T-helper 17 cell (primary cell): ENCODE data around the gene FAM24A. TPM values are rescaled to one million over a fixed set of nuclear protein-coding genes. Genes with fewer than 3 reads are reported as not detected.
"Not testable (repeated sequence)": the region's sequence is repeated elsewhere in the genome, so short reads cannot be mapped to it uniquely, and the experiment has no call there.

Source experiments
- ATAC-seq: fragments of 150-1000 bp; cut with Tn5 transposase; 2 replicates; pipeline ENCODE4 v1.10.0; 2021; ENCODE audit warnings: mild to moderate bottlenecking, moderate library complexity
- DNase-seq, 3 donors: peaks; one replicate each; pipeline versions ENCODE4 v3.0.0 to v3.0.0-alpha.2; 2020 to 2021
- H3K9me3 ChIP-seq: one replicate; pipeline ENCODE4 v1.7.0; 2013; ENCODE audit warnings: low read length, mild to moderate bottlenecking; ENCODE audit not compliant: control insufficient read depth, poor library complexity, severe bottlenecking
- H3K27ac Mint-ChIP-seq: one replicate; pipeline ENCODE4 v1.8.0; 2022; ENCODE audit warnings: mild to moderate bottlenecking, moderate library complexity, mixed read lengths
- H3K27me3 Mint-ChIP-seq: one replicate; pipeline ENCODE4 v1.8.0; 2022; ENCODE audit warnings: mixed read lengths
- H3K36me3 Mint-ChIP-seq: one replicate; pipeline ENCODE4 v1.8.0; 2022; ENCODE audit warnings: low read depth, mixed read lengths
- H3K4me1 Mint-ChIP-seq: one replicate; pipeline ENCODE4 v1.8.0; 2022; ENCODE audit warnings: mild to moderate bottlenecking, mixed read lengths
- H3K4me3 Mint-ChIP-seq: one replicate; pipeline ENCODE4 v1.8.0; 2022; ENCODE audit warnings: mild to moderate bottlenecking, moderate library complexity, mixed read lengths
- total RNA-seq, 4 donors: library from RNA in 2 of 4; stranded (reverse) in 2 of 4; gene quantifications; one replicate each; pipeline ENCODE4 v1.2.3 and lab custom pipeline; 2022 to 2026

FAM24A gene
- total RNA-seq = not detected
- total RNA-seq (lab: John Stamatoyannopoulos, UW) = 0 reads per million in 2 donors

- H3K9me3 ChIP-seq = no peaks in the 10 kb centered on the region
- no peaks in the 10 kb centered on the region for H3K27me3 Mint-ChIP-seq
- H3K27ac Mint-ChIP-seq = no peak within 1 kb of the TSS
- no peak within 1 kb of the TSS for H3K4me3 Mint-ChIP-seq
- H3K36me3 Mint-ChIP-seq = no peaks in the 10 kb centered on the region
- H3K4me1 Mint-ChIP-seq = no peaks in the 10 kb centered on the region
- ATAC-seq = no peak
- DNase-seq = no peak
These were observed at the start of gene FAM24A for GRCh38 chr10:122910310-122910709. FAM24A (plus strand) TSS chr10:122910610; CDS start chr10:122911635, 1,025 bp downstream.

GRCh38 chr10:122861711-122862161 lies 48.7 kb upstream of the FAM24A start:
- H3K27ac Mint-ChIP-seq = no peak overlapping the region
- ATAC-seq (no peak), DNase-seq (no peak)
- H3K36me3 Mint-ChIP-seq = no peaks in the 10 kb centered on the region
- H3K4me1 Mint-ChIP-seq = peaks cover 27% of the 10 kb centered on the region
- no peaks in the 10 kb centered on the region for H3K27me3 Mint-ChIP-seq
- H3K4me3 Mint-ChIP-seq = no peak overlapping the region
- H3K9me3 ChIP-seq = no peaks in the 10 kb centered on the region

- H3K27me3 Mint-ChIP-seq = no peaks in the 10 kb centered on the region
- no peaks in the 10 kb centered on the region for H3K9me3 ChIP-seq
- H3K36me3 Mint-ChIP-seq = no peaks in the 10 kb centered on the region
- no peak for ATAC-seq
- no peak for DNase-seq
- H3K4me3 Mint-ChIP-seq = no peak overlapping the region
- H3K27ac Mint-ChIP-seq = no peak overlapping the region
- H3K4me1 Mint-ChIP-seq = peaks cover 24% of the 10 kb centered on the region
These were observed 46.9 kb upstream of the FAM24A start for GRCh38 chr10:122863216-122864193.

GRCh38 chr10:122864194-122864592 lies 46.2 kb upstream of the FAM24A start:
- ATAC-seq = no peak
- H3K9me3 ChIP-seq = no peaks in the 10 kb centered on the region
- DNase-seq = no peak
- no peak overlapping the region for H3K27ac Mint-ChIP-seq
- H3K4me3 Mint-ChIP-seq = no peak overlapping the region
- H3K36me3 Mint-ChIP-seq = peaks cover 3% of the 10 kb centered on the region
- H3K4me1 Mint-ChIP-seq = peaks cover 27% of the 10 kb centered on the region
- H3K27me3 Mint-ChIP-seq = no peaks in the 10 kb centered on the region

GRCh38 chr10:122864901-122865300 lies 45.5 kb upstream of the FAM24A start:
- DNase-seq (no peak), ATAC-seq (no peak)
- H3K27ac Mint-ChIP-seq = no peak overlapping the region
- no peaks in the 10 kb centered on the region for H3K9me3 ChIP-seq
- no peak overlapping the region for H3K4me3 Mint-ChIP-seq
- H3K36me3 Mint-ChIP-seq = peaks cover 3% of the 10 kb centered on the region
- H3K4me1 Mint-ChIP-seq = peaks cover 25% of the 10 kb centered on the region
- H3K27me3 Mint-ChIP-seq = no peaks in the 10 kb centered on the region

GRCh38 chr10:122866757-122867482 lies 43.5 kb upstream of the FAM24A start:
- H3K27me3 Mint-ChIP-seq, H3K9me3 ChIP-seq, ATAC-seq, H3K4me3 Mint-ChIP-seq, DNase-seq, H3K36me3 Mint-ChIP-seq: not testable (repeated sequence)
- H3K4me1 Mint-ChIP-seq = peaks cover 21% of the 10 kb centered on the region
- peak overlapping the region; percentile 14 for H3K27ac Mint-ChIP-seq

- H3K36me3 Mint-ChIP-seq, H3K9me3 ChIP-seq, ATAC-seq, H3K27ac Mint-ChIP-seq, DNase-seq, H3K4me3 Mint-ChIP-seq, H3K27me3 Mint-ChIP-seq: not testable (repeated sequence)
- peaks cover 17% of the 10 kb centered on the region for H3K4me1 Mint-ChIP-seq
These were observed 41.6 kb upstream of the FAM24A start for GRCh38 chr10:122868768-122869167.

GRCh38 chr10:122871947-122872346 lies 38.5 kb upstream of the FAM24A start:
- H3K27me3 Mint-ChIP-seq, H3K27ac Mint-ChIP-seq, H3K36me3 Mint-ChIP-seq, ATAC-seq, H3K9me3 ChIP-seq, DNase-seq, H3K4me3 Mint-ChIP-seq: not testable (repeated sequence)
- peaks cover 16% of the 10 kb centered on the region for H3K4me1 Mint-ChIP-seq

GRCh38 chr10:122875843-122876466 lies 34.5 kb upstream of the FAM24A start:
- H3K4me3 Mint-ChIP-seq = no peak overlapping the region
- no peak overlapping the region for H3K27ac Mint-ChIP-seq
- no peaks in the 10 kb centered on the region for H3K27me3 Mint-ChIP-seq
- DNase-seq (no peak), ATAC-seq (no peak)
- no peaks in the 10 kb centered on the region for H3K9me3 ChIP-seq
- H3K4me1 Mint-ChIP-seq = peaks cover 36% of the 10 kb centered on the region
- peaks cover 2% of the 10 kb centered on the region for H3K36me3 Mint-ChIP-seq

- Mint-ChIP-seq H3K4me1 (peaks cover 36% of the 10 kb centered on the region), H3K36me3 (peaks cover 2% of the 10 kb centered on the region), H3K4me3 (no peak overlapping the region)
These were observed 33.9 kb upstream of the FAM24A start for GRCh38 chr10:122876467-122876855.

GRCh38 chr10:122877264-122877663 lies 33.1 kb upstream of the FAM24A start:
- Mint-ChIP-seq H3K27ac (peak overlapping the region; percentile 92), H3K4me1 (peaks cover 37% of the 10 kb centered on the region), H3K27me3 (no peaks in the 10 kb centered on the region), H3K36me3 (peaks cover 2% of the 10 kb centered on the region), H3K4me3 (no peak overlapping the region)
- no peaks in the 10 kb centered on the region for H3K9me3 ChIP-seq
- DNase-seq = no peak
- ATAC-seq = no peak

More at GRCh38 chr10:122876467-122876855, 33.9 kb upstream of the FAM24A start:
- no peak for DNase-seq
- no peak for ATAC-seq
- H3K9me3 ChIP-seq = no peaks in the 10 kb centered on the region
- H3K27me3 Mint-ChIP-seq = no peaks in the 10 kb centered on the region
- H3K27ac Mint-ChIP-seq = no peak overlapping the region

- peak; percentile 8 for ATAC-seq
- Mint-ChIP-seq H3K4me3 (peak overlapping the region; percentile 94), H3K4me1 (peaks cover 39% of the 10 kb centered on the region), H3K27me3 (no peaks in the 10 kb centered on the region), H3K36me3 (peaks cover 2% of the 10 kb centered on the region), H3K27ac (peak overlapping the region; percentile 92)
- no peaks in the 10 kb centered on the region for H3K9me3 ChIP-seq
- DNase-seq = peak in 1 of 3 donors; percentile 11
These were observed 31.5 kb upstream of the FAM24A start for GRCh38 chr10:122878799-122879338.
